RPMI7951 (cell line): ENCODE results near the gene DNLZ. TPM values are rescaled to one million over a fixed set of nuclear protein-coding genes. Genes with fewer than 3 reads are reported as not detected.
"Not testable (repeated sequence)": the region's sequence is repeated elsewhere in the genome, so short reads cannot be mapped to it uniquely, and the experiment has no call there.

Experiments used
- DNase-seq: peaks from one replicate; pipeline ENCODE4 v3.0.0-alpha.2; 2012; ENCODE audit warnings: low read depth
- total RNA-seq: library from RNA; depleted of rRNA; stranded (reverse); fragments of >200 nt; shearing (Covaris generic); gene quantifications from 2 replicates; pipeline ENCODE4 v1.2.3, GENCODE V29; 2014

Gene DNLZ
- total RNA-seq, 1 experiment from 2014 or later: 15.3 TPM

DNA sequence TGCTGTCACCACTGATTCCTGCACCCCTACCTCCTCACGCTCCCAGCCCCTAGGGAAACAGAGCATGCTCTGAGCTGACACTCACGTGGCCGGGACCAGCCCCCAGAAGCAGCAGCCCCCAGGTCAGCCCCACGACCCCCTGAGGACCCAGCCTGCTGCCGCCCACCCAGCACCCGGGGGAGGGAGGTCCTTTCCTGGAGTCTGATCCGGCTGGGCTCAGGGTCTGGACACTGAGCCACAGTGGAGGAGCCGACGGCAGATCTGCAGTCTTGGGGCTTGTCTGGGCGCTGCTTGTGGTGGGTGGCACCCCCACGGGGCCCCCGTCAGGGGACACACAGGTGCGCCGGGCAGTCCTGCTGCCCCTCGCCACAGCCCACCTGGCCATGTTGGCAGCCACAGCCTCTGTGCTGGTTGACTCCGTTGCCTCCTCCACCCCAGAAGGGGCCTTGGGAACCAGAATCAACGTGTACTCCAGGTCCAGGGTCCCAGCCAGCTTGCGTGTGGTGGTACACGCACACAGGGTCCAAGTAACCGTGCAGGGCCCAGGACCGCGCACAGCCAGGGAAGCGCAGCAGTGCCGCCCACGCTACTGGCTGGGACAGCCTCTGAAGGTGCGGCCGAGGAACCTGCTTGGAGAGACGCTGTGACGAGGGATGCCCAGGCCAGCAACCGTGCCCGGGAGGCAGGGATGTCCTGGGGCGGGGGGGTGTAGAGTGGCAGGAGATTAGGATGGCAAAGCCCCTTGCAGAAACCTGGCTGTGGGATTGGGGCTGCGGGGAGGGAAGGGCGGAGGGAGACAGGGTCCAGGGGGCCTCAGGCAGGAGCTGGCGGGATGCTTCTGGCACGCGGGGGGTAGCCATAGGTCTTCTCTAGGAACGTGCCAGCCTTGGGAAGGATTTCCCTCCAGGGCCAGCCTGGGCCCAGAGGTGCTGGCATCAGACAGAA lies 3.5 kb downstream of the DNLZ start:
- DNase-seq: no peak

DNA sequence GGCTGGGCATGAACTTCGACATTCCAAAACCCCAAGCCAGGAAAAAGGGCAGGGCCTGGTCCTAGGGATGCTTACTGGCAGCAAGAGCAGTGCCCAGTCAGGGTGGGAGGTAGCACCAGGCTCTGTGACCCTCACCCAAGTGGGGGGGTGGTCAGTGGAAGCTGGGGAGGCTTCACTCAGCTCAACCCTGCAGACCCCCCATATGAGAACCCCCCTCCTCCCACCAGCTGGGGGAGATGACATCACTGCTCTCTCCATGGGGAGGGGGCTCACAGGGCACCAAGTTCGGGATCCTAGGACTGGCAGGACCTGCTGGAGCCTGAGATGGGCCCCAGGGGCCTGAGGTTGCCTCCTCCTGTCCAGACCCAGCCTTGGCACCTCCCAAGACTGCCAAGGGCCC lies 4.7 kb downstream of the DNLZ start:
- no peak for DNase-seq

DNA sequence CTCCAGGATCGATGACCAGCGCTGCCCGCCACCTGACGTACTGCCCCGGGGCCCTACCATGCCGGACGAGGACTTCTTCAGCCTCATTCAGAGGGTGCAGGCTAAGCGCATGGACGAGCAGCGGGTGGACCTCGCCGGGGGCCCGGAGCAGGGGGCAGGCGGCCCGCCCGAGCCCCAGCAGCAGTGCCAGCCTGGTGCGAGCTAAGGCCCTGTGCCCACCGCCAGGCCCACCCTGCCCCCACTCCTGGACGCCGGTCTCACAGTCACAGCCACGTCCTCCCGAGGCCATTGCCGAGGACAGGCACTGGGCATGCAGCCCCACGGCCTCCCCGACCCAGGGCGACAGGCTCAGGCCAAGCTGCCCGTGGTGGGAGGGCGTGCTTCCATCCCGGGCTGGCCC lies 5.5 kb downstream of the DNLZ start:
- no peak for DNase-seq

DNA sequence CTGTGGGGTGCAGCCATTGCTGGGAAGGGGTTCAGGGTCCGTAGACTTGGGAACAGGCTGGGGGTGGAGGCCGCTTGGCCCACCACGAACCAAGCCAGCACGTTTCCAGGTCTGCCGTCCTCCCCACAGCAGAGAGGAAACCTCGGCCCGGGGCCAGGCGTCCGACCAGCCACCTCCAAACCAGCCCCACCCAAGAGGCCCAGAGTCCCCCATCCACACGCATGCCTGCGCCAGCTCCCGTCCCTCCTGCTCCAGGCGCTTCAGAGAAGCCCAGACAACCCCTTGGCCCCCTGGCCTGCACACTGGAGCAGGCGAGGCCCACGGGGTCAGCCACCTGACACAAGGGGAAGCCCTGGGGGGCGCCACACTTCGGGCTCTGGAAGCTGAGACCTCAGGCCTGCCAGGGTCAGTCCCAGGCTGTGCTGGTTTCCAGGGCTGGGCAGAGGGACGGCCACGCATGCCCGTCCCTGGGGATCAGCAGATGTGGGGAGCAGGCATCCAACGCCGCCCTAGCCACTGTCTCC lies 6.3 kb downstream of the DNLZ start:
- no peak for DNase-seq

DNA sequence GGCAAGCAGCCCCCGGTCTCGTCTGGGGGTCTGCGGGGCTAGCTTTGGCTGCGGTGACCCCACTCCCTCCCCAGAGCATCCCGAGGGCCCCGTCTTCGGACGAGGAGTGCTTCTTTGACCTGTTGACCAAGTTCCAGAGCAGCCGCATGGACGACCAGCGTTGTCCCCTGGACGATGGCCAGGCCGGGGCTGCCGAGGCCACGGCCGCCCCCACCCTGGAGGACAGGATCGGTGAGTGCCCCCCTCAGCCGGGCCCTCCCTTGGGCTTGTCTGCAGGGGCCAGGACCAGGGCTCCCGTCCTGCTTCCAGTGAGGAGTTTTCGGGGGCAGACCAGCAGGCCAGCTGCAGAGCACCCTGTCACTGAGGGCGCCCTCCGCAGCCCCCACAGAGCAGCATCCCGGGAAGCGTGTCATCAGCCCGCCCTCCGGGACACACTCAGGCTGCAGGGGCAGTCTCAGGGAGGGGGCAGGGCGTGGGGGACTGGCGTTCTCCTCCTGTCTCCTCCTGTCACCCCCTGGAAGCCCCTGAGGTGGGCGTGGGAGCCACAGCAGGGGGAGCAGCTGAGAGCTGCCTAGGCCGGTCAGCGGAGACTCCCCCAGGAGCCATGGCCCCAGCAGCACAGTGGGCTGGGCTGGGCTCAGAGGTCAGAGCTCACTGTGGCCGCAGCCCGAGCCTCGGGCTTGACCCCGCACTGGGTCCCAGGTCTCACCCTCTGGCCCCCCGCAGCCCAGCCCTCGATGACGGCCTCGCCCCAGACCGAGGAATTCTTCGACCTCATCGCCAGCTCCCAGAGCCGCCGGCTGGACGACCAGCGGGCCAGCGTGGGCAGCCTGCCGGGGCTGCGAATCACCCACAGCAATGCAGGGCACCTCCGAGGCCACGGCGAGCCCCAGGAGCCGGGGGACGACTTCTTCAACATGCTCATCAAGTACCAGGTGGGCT lies 7.7 kb downstream of the DNLZ start:
- DNase-seq: no peak

DNA sequence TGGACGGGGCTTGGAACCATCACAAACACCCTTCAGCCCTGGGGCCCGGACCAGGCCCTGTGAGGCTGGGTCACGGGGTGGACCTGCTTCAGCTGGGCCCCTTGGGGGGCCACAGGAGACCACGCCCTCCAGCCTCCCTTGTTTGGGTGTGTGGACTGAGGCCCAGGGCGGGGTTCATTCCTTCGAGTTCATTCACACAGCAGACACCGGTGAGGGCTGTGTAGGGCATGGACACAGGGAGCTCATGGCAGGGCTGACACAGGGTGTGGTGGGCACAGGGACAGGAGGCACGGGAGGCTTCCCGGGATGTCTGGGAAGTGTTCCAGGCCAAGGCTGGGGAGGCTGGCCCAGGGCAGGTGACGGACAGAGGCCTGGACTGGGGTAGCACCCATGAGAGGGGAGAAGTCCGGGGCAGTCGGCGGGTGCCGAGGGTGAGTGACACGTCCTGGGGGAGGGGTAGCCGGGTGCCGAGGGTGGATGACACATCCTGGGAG lies 8.9 kb downstream of the DNLZ start:
- peak; percentile 22 for DNase-seq

DNA sequence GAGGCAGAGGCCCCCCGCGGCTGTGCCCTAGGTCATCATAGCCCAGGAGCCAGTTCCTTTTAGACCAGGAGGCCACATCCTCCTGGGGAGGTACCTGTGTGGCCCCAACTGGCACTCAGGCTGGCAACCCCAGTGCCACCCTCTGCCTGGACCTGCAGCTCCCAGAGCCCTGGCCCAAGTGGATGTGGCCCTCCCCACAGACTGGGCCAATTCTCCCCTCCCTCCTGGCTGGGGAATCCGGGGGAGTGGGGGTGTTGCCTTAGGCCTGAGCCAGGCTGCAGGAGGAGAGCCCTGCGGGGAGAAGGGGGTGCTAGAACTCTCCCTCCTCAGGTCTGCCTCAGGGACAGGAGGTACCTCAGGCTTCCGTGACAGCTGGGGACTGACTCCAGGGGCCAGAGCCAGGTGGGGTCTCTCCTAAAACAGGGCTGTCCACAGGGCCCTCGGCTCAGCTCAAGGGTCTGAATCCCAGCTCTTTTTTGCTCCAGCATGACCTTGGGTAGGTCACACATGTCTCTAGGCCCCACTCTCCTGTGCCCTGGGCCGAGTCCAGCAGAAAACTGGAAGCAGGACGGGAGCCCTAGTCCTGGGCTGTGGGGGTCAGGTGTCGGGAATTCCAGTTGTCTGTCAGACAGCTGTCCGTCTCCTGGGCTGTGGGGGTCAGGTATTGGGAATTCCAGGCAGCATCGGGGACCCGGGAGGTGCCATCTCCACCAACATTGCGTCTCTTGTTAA lies 9.6 kb downstream of the DNLZ start:
- DNase-seq: no peak

DNA sequence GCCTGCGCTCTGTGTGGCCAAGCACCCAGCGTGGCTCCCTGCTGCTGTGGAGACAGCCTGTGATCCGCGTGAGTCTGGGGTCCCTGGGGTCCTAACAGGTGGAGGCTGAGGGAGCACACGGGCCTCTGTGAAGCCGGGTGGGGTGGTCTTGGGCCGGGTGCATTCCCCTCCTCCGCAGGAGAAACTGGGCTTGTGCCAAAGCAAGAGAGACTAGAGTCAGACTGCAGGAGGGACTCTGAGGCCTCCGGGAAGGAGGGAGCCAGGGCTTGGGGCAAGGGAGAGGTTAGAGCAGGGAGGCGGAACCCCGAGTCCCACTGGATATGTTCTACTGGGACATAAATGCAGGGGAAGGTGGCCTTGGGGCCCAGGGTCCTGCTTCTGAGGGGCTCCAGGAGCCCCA lies 10.5 kb downstream of the DNLZ start:
- no peak for DNase-seq

DNA sequence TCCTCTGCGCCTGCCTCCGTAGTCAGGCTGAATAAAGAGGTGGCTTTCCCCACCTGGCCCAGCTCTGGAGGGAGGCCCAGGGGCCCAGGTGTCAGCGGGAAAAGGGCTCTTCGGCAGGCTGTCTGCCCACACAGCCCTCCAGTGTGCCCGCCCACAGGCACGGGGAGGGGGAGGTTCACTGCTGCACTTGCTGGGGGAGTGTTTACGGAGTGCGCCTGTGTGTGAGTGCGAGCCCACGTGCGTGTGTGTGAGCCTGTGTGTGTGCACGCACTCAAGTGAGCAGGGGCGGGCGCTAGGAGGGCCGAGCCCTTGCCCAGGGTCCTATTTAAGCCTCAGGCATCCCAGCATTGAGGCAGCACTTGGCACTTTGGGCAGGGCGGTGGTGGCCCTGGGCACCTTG lies 10.9 kb downstream of the DNLZ start:
- DNase-seq: no peak

DNA sequence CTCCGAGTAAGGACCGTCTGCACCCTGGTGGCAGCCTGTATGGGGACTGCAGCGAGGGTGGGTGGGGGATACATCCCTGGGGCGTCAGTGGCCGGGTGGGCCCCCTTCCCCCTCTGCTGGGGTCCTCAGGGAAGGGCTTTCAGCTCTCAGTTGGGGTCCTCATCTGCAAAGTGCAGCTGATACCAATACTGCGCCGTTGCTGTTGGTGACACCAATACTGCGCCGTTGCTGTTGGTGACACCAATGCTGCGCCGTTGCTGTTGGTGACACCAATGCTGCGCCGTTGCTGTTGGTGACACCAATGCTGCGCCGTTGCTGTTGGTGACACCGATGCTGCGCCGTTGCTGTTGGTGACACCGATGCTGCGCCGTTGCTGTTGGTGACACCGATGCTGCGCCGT lies 11.7 kb downstream of the DNLZ start:
- not testable (repeated sequence) for DNase-seq

DNA sequence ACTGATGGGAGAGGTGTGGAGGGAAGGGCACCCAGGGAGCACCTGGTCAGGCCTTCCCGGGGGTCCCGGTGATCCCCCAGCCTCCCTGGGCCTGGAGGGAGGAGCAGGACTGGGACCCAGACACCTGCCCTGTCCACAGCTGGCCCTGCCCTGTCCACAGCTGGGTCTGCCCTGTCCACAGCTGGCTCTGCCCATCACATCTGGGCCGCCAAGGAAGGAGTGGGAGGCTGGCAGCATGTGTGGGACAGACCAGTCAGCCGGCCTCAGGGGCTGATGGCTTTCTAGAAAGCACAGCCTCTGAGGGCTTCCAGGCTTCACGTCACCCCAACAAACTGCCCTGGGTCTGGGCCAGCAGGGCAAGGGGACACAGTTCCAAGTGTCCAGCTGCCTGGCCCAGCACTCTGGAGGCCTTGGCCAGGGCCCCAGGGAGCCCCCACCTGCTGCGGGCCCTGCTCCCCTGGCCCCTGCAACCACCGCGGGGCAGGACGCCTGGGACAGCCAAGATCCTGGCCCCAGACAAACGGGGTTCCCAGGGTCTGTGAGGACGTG lies 12.2 kb downstream of the DNLZ start:
- DNase-seq: no peak

DNA sequence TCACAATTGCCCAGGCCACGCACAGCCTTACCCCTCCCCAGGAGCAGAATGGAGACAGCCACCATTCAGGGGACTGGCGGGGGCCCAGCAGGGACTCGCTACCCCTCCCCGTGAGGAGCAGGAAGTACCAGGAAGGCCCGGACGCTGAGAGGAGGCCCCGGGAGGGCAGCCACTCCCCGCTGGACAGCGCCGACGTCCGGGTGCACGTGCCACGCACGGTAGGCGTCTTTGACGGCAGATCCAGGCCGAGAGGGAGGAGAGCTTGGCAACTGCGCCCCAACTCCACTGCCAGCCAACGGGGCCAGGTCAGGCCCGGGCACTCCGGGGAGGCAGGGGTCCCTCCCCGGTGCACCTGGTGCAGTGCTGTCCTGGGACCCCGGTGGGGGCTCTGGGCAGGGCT lies 14.0 kb downstream of the DNLZ start:
- no peak for DNase-seq

DNA sequence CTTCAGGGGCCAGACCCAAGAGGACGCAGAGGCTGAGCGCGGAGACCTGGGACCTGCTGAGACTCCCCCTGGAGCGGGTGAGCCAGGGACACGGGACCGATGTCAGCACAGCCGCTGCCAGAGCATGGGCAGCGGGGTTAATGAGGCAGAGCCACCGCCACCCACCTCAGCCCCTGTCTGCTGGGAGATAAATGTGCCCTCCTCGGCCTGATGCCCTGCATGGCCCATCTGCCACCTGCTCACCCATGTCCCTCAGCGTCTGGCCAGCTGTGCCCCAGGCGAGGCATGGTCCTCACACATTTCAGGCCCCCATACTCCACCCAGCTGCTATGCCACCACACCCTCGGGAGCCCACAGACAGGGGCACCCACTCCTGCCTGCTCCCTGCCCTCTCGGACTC lies 14.9 kb downstream of the DNLZ start:
- no peak for DNase-seq

DNA sequence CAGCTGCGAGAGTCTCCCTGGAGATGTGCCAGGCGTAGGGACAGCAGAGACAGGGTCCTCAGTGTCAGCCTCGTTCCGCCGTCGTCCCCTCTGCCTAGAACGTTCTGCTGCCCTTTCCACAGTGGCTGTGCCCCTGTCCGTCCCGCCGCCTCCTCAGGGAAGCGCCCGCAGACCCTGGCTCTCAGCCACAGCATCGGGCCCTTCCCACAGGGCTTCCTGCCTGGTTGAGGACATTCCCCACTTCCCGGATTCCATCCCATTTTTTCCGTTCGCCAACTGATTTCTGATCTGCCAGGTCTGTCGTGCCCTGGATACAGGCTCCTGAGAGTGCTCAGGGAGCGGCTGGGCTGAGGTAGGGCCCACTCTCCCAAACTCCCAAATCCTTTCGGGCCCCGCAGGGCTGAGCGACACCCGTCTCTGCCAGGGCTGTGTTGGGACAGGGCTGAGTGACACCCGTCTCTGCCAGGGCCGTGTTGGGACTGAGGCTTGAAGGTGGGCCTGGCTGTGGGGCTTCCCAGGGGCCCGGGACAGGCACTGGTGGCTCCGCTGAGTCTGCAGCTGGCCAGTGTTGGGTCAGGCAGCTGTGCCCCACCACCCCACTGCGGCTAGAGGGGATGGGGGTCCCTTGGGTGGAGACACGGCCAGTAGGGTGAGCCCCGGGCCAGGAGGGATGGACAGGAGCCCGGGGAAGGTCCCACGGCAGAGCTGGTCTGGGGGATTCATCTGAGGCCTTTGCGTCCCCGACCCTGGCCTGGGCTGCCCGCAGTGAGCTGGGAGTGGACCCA lies 15.9 kb downstream of the DNLZ start:
- DNase-seq: no peak

DNA sequence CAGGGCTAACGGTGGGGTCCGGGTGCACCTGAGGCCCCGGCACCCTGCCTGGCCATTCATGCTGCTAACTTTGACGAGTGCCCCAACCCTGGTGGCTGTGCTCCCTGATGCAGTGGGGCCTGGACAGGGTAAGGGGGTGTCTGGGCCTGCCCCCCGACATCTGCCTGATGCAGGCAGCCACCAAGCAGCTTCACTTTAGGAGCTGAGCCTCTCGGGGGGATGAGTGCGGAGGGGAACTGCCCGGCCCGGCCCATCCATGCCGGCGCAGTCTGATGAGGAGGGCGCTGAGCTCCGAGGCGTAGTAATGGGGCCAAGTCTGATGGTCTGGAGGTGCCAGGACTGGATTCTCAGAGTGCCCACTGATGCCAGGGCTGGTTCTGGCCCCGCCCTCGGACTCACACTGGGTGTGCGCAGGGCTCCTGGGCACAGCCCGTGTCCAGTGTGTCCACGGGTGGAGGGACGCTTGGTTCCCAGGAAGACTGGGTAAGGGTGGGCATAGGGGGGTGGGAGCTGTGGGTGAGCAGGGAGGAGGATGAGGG lies 16.5 kb downstream of the DNLZ start:
- DNase-seq: no peak

DNA sequence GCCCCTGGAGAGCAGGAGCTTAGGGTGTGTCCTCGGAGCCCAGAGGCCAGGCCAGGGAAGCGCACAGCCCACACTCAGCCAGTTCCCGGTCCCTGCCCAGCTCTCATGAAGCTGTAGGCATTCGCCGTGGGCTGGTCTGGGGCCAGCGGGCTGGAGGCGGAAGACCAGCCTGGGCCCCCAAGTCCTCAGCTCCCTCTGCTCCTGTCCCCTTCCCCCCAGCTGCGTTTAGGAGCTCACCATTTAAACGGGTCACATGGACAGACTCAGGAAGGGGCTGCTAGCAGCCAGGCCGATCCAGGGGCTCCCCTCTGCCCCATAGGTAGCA lies 17.4 kb downstream of the DNLZ start:
- no peak for DNase-seq

DNA sequence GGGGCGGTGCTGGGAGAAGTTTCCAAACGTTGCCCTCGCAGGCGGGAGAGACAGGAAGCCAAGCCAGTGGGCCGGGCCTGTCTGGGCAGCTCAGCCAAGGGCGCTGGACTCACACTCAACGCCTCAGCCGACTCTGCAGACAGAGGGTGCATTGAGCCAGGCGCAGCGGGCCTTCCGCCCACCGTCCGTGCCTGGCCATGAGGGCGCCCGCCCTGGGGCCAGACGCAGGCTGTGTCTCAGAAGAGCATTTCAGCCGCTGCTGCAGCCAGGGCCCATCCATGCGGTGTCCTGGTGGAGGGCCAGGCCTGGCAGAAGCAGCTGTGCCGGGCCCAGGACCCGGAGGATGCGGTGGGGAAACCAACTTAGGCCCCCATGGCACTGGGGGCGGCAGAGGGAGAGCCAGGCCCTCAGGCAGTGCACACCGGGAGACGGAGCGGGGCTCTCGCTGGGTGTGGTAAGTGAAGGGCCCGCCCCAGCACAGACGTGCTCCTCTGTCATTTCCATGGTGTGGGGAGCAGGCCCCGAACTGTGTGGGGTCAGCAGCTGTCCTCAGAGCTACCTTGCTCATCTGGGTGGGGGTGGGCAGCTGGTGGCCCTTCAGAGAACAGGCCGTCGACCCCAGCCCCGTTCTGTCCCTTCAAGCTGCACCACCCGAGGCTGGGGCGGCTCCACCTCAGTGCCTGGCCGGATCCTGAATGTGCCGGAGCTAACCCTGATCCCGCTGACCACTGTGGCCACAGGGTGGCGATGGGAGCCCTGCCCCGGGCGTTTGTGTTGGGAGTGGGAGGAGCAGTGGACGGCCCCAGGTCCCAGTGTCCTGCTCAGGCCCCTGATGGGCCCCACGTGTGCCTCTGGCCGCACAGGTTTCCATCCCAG lies 18.0 kb downstream of the DNLZ start:
- DNase-seq: peak; percentile 75

DNA sequence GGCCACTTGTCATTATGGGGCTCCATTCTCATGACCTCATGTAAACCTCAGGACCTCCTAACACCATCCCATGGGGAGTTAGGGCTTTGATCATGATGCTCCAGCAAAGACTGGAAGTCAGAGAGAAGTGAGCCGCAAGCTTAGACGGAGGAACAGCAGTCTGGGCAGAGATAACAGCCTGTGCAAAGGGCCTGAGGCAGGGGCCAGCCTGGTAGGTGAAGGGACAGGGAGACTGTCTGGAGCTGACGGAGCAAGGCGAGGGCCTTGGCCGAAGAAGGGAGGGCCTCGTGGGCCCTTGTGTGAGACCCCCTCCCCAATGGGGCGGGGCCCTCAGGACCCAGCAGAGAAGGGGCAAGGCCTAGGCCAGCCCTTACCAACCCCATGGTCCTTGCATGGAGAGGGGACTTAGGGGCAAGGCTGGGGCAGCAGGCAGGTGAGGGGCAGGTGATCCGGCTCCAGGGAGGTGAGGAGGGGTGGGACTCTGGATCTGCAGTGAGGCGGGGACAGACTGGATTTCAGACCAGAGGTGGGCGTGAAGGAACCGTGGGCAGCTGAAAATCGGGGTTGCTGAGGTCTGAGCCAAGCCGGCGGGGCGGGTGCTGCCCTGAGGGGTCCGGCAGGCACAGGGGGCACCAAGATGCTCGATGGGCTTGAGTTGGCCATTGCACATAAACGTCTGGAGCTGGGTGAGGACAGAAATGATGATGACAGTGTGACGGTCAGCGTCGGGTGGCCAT lies 18.8 kb downstream of the DNLZ start:
- DNase-seq: no peak

DNA sequence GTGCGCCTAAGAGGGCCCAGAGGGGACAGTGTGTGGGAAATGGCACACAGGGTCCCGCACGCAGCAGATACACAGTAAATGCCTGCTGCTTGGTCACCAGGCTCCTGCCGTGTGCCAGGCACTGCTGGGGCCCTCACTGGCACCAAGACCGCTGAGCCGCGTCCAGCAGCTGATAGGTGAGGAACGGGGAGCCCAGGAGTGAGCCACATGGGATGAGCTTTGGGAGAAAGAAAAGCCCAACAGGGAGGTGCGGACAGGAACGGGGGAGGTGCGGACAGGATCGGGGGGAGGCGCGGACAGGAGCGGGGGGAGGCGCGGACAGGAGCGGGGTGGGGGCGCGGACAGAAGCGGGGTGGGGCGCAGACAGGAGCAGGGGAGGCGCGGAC lies 19.7 kb downstream of the DNLZ start:
- DNase-seq: no peak
